Measurements from ENCODE around the gene REXO4.

DNA sequence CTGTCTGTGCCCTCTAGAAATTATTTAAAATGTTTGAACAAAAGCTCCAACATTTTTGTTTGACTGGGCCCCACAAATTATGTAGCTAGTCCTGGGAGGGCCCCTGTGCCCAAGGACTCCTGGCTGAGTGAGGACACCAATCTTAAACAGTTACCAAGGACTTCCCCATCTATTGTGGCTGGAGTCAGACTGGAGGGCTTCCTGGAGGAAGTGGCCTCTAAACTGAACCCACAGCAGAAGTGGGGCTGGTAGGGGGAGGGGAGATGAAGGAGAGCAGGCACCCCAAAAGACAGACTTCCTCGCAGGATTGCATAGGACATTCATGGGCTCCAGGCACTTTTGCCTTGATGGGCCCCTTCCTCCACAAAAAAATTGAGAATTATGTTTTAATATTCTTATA, 12.4 kb upstream of the REXO4 start:
- TF ChIP-seq EP300 (IDR thresholded peaks at IDR 0.05; ENCODE audit: borderline replicate concordance in 1 of 2, low read depth in 1 of 2, low read length in 1 of 2) = no peak
- TF ChIP-seq GATA2 (CRISPR knock-in tag; IDR thresholded peaks at IDR 0.05) = no peak
